ENCODE measurements around the gene THSD7A.
"Not testable (repeated sequence)": the region's sequence is repeated elsewhere in the genome, so short reads cannot be mapped to it uniquely, and the experiment has no call there.

Gene THSD7A

DNA sequence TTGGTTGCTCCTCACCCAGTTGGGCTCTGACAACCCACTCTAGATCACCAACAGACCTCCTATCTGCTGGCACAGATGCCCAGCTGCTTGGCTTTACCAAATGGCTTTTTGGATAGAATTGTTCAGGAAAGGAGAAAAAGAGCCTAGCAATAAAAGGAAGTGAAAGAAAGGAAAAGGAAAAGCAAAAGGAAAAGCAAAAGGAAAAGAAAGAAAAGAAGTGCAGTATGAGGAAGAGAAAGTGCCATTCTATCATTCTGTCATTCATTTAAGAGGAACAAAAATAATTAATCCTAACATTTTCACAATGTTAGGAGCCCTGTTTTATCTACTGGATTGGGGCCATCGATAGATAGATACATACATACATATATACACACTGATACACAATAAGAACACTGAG lies 353.6 kb downstream of the THSD7A start:
- H3K27ac ChIP-seq: no peak overlapping the region
- no peak for DNase-seq (ENCODE audit: low read depth, low spot score)

DNA sequence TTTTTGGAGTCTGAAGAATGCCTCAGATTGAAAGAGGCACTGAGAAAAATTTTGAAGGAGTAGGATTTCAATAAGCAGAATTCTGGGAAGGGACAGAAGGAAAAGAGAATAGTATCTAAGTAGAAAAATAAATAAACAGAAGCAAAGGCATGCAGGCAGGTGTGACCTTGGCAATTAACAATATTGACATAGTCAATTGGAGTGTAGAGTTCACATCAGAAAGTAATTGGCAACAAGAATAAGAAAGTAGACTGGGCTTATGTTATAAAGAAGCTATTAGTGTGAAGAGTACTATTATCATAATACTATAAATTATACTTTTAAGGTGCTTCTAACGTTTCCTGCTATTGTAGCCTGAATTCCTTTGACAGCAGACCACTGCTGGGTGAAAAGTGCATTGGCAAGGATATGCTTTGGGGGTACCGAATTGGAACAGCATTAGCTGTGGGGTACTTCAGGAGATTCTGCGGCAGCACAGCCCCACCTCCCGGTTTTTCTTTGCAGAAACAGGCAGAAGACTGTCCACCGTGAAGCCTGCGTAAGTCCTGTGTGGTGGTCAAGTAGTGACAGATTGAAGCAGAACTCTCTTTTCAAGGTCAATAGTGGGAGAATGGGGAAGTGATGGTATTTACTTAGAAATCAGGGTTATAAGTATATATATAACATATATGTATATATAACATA lies 357.0 kb downstream of the THSD7A start:
- H3K27ac ChIP-seq: no peak overlapping the region

GRCh38 chr7:11473807-11474424 lies 358.1 kb downstream of the THSD7A start:
- H3K27ac ChIP-seq: no peak overlapping the region
- no peak for DNase-seq (ENCODE audit: low read depth, low spot score)

More for the DNA sequence above, 357.0 kb downstream of the THSD7A start:
- no peak for DNase-seq (ENCODE audit: low read depth, low spot score)

- no peak overlapping the region for H3K27ac ChIP-seq
- no peak for DNase-seq (ENCODE audit: low read depth, low spot score)
Measured at GRCh38 chr7:11473220-11473619, 358.8 kb downstream of the THSD7A start.

DNA sequence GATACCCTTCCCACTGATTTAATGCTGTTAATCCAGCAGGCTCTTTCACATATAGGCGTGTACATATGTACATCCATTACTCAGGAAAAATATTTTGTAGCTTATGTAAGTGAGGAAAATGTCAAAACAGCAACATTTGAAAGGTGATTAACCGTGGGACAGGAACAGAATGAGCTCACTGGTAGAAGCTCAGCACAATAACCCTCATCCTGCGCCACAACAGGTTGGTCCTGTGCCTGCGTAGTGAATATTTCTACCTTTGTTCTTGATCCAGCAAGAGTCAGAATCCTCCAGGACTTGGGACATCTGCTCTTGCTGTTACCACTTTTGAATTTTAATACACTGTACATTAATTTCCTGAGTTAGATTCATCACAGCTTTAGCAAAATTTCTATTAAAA lies 359.4 kb downstream of the THSD7A start:
- no peak for DNase-seq (ENCODE audit: low read depth, low spot score)
- no peak overlapping the region for H3K27ac ChIP-seq

DNA sequence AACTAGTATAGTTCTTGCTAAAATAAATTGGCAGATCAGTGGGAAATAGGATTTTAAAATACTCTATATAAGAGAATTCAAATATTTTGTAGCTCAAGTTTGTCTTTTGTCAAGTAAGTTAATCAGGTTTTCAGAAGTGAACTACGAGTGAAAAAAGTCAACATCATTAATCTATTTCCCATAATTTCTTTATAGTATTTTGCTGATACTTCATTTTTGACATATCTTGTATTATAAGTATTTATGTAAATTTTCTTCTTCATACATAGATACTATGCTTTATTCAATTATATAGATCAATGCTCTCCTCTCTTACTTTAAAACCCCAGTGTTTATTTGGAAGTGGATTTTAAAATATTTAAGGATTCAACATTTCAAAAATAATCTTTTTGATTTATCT lies 360.7 kb downstream of the THSD7A start:
- no peak for DNase-seq (ENCODE audit: low read depth, low spot score)
- no peak overlapping the region for H3K27ac ChIP-seq

DNA sequence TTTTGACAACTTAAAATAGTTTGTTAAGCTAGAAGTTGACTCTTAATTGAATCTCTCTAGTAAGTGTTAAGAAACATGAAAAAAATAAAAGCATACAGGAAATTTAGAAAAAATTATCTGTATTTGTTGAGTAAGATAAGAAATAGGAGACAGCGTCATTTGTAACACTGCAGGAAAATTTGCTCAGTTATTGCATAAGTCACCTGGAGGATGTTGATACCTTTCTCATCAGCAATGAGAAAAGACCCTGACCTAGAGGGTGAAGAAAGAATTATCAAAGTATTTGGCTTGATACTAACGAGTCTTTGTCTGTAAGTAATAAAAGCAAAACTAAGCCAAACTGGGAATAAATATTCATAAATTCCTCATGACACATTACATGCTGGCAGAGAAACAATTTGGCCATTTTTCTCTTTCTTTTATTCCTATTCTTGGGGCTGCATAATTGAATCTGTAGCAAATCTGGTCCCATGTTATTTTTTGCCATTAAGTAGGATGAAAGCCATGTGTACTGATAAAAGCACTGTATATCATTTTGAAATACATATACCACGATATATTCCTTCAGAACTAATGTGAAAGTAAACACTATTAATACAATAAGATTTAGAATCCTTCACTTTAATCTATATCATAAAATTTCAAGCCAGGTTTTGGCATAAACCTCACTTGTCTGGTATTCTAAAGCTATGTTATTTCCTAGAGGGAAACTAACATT lies 362.8 kb downstream of the THSD7A start:
- DNase-seq (ENCODE audit: low read depth, low spot score): no peak
- H3K27ac ChIP-seq: no peak overlapping the region

- no peak overlapping the region for H3K27ac ChIP-seq
- no peak for DNase-seq (ENCODE audit: low read depth, low spot score)
Measured at GRCh38 chr7:11466517-11467105, 365.4 kb downstream of the THSD7A start.

GRCh38 chr7:11464624-11465023 lies 367.4 kb downstream of the THSD7A start:
- no peak overlapping the region for H3K27ac ChIP-seq
- no peak for DNase-seq (ENCODE audit: low read depth, low spot score)

DNA sequence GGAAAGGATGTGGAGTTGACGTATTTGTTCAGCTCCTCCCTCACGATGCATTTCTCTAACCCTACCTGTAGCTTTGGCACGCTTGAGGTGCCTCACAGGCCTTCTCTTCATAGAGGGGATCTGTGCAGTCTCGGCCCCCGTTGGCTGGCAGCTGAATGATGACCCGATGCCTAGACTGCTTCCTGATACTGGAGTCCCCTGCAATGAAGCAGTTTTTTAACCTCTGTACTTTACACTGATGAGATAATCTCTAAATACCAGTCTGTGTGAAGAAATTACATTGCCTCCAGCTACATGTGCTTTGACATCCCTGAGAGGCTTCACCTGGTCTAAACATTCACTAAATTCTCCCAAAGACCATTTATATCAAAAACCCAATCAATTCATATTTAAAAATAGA lies 370.1 kb downstream of the THSD7A start:
- DNase-seq (ENCODE audit: low read depth, low spot score): no peak
- H3K27ac ChIP-seq: no peak overlapping the region

DNA sequence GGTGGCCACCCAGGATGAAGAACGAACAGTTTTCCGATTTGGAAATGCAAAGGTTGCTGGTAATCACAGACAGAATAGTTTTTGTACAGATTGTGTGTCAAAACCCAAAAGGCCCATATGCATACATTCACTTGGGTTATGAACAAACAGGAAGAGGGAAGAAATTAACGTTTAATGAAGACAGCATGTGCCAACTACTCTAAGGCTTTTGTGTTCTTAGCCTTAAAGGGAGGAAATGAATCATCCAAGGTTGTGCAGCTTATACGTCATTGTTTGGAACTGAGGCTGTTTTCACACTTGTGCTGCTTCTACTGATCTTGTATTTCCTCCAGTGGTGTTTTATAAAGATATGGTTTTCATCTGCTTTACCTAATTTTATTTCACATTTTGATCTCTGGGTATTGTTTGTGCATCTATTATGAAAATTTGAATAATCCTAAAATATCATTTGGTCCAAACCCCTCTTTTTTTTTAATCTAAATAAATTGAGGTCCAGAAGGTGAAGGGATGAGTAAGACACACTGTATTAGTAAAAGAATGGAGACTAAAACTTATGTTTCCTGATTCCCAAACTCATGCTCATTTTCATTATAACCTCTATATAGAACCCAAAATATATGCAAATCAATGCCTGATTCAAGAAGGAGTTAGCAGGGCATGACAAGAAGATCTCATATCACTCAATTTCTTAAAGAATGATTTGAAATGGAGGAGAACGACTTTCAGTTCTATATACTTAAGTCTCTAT lies 373.1 kb downstream of the THSD7A start:
- H3K27ac ChIP-seq: peak overlapping the region; percentile 58
- DNase-seq (ENCODE audit: low read depth, low spot score): peak; percentile 67

GRCh38 chr7:11457419-11457818 lies 374.6 kb downstream of the THSD7A start:
- DNase-seq (ENCODE audit: low read depth, low spot score): no peak
- H3K27ac ChIP-seq: no peak overlapping the region

- DNase-seq (ENCODE audit: low read depth, low spot score): no peak
- no peak overlapping the region for H3K27ac ChIP-seq
Measured at GRCh38 chr7:11456574-11456973, 375.4 kb downstream of the THSD7A start.

- H3K27ac ChIP-seq: no peak overlapping the region
- no peak for DNase-seq (ENCODE audit: low read depth, low spot score)
Measured at GRCh38 chr7:11452476-11452875, 379.5 kb downstream of the THSD7A start.

- no peak overlapping the region for H3K27ac ChIP-seq
- no peak for DNase-seq (ENCODE audit: low read depth, low spot score)
Measured at GRCh38 chr7:11450281-11450680, 381.7 kb downstream of the THSD7A start.

GRCh38 chr7:11449316-11449715 lies 382.7 kb downstream of the THSD7A start:
- no peak for DNase-seq (ENCODE audit: low read depth, low spot score)
- no peak overlapping the region for H3K27ac ChIP-seq

DNA sequence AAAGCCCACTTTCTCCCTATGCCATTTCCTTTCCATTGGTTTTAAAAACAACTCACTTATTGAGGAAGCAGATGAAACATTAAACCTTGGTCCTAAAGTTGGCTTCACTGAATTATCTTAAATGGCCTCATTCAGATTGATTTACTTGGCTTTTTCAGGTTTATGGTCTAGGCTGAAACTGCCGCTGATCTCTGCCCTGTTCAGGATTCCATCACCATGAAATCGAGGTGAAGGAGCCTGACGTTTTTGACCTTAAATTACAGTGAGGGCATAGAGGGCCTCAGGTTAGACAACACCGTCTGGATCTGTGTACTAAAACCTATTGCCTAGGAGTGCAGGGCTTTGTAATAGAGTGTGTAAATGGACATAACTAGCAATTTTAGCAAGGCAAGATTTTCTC lies 383.7 kb downstream of the THSD7A start:
- DNase-seq (ENCODE audit: low read depth, low spot score): no peak
- H3K27ac ChIP-seq: no peak overlapping the region

- DNase-seq (ENCODE audit: low read depth, low spot score): no peak
- H3K27ac ChIP-seq: no peak overlapping the region
Measured at GRCh38 chr7:11447106-11447505, 384.9 kb downstream of the THSD7A start.

GRCh38 chr7:11443934-11444333 lies 388.1 kb downstream of the THSD7A start:
- H3K27ac ChIP-seq; DNase-seq (ENCODE audit: low read depth, low spot score): not testable (repeated sequence)

DNA sequence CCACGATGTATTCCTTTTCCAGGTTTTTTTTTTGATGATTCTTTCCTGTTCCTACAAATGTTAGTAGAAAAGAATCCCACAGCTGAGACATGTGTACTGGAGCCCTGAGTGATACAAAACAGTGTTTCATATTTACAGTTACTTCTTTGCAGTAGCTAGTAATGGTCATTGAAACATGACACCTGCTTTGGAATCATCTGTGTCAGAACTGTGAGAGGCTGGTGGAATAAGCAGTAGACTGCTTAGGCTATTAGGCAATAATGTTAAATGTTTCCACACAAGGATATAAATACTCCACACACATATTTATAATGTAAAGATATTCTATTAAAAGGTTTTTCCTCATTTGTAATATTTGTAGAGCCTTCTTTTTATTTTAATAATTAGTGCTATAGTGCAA lies 394.0 kb downstream of the THSD7A start:
- no peak overlapping the region for H3K27ac ChIP-seq
- no peak for DNase-seq (ENCODE audit: low read depth, low spot score)
